GM12878 (cell line): Measurements from ENCODE around the gene VWA7. TPM values are rescaled to one million over a fixed set of nuclear protein-coding genes. Genes with fewer than 3 reads are reported as not detected.

ENCODE experiments used
- ATAC-seq: fragments of 200-7000 bp; cut with Tn5 transposase; 3 replicates; pipeline ENCODE4 v1.9.1; 2020; ENCODE audit warnings: mild to moderate bottlenecking, moderate library complexity
- BruUV-seq: library from RNA; stranded (reverse); fragments of 400-500 nt; replicated peaks from 2 replicates; lab custom pipeline; 2021; lab: Mats Ljungman, UMichigan
- CTCF ChIA-PET: fragments of 300-600 bp; sonication (Branson Sonifier 250); formaldehyde crosslinking; extraction: SDS; loops from one replicate; lab custom pipeline; 2021; ENCODE audit warnings: inconsistent platforms; lab: Yijun Ruan, JAX
- POLR2A ChIA-PET: fragments of 350-600 bp; formaldehyde crosslinking; extraction: SDS; loops from one replicate; lab custom pipeline; 2021; ENCODE audit warnings: inconsistent platforms; lab: Charles Lee
- RAD21 ChIA-PET: fragments of 300-600 bp; sonication (Branson Sonifier 250); formaldehyde crosslinking; loops from one replicate; lab custom pipeline; 2023; ENCODE audit warnings: antibody characterized with exemption; ENCODE audit not compliant: unreplicated experiment; lab: Charles Lee
- SMC1A ChIA-PET: fragments of 300-600 bp; sonication (Branson Sonifier 250); formaldehyde crosslinking; loops from one replicate; lab custom pipeline; 2023; ENCODE audit not compliant: unreplicated experiment, uncharacterized antibody; lab: Charles Lee
- DNase-seq: peaks from one replicate; pipeline ENCODE4 v3.0.0-alpha.2; 2011; ENCODE audit warnings: low read depth, low spot score
- FAIRE-seq: peaks from 3 replicates; lab custom pipeline; 2011; peaks lifted over from hg19 to GRCh38; lab: Jason Lieb, UNC
- H2AFZ ChIP-seq: 2 replicates; pipeline ENCODE4 v1.6.0; 2011; ENCODE audit warnings: low read depth, low read length, control low read depth; ENCODE audit not compliant: control insufficient read depth
- H3K27ac ChIP-seq: 2 replicates; pipeline ENCODE4 v1.5.1; 2011; ENCODE audit warnings: control low read depth; ENCODE audit not compliant: control insufficient read depth, insufficient read depth
- H3K27me3 ChIP-seq, 2 experiments: replicated peaks in 1 of 2; 2 replicates each; pipeline versions ENCODE4 v1.6.0 to v1.6.1; 2011; ENCODE audit warnings: low read length in 1 of 2; ENCODE audit not compliant: control insufficient read depth in 2 of 2, insufficient read depth in 2 of 2
- H3K36me3 ChIP-seq, 2 experiments: 2 replicates each; pipeline ENCODE4 v1.5.1; 2011; ENCODE audit warnings: low read length in 1 of 2; ENCODE audit not compliant: control insufficient read depth in 2 of 2, insufficient read depth in 2 of 2
- H3K4me1 ChIP-seq: 2 replicates; pipeline ENCODE4 v1.6.1; 2011; ENCODE audit warnings: mild to moderate bottlenecking, low read length, moderate library complexity, mixed read lengths; ENCODE audit not compliant: control insufficient read depth, insufficient read depth
- H3K4me2 ChIP-seq: 2 replicates; pipeline ENCODE4 v1.6.0; 2011; ENCODE audit warnings: control low read depth; ENCODE audit not compliant: control insufficient read depth, insufficient read depth
- H3K4me3 ChIP-seq: fragments of 200-600 bp; sonication (generic); 2 replicates; pipeline ENCODE4 v1.5.1; 2016
- H3K79me2 ChIP-seq: 2 replicates; pipeline ENCODE4 v1.6.0; 2011; ENCODE audit warnings: low read length; ENCODE audit not compliant: control insufficient read depth, insufficient read depth
- H3K9ac ChIP-seq: 2 replicates; pipeline ENCODE4 v1.8.0; 2011; ENCODE audit warnings: low read length, control low read depth, mixed read lengths; ENCODE audit not compliant: control insufficient read depth, insufficient read depth
- H3K9me3 ChIP-seq: replicated peaks from 3 replicates; pipeline ENCODE4 v1.5.1; 2011; ENCODE audit warnings: mild to moderate bottlenecking, low read length; ENCODE audit not compliant: control insufficient read depth, insufficient read depth
- H4K20me1 ChIP-seq: 2 replicates; pipeline ENCODE4 v1.6.0; 2011; ENCODE audit not compliant: control insufficient read depth, insufficient read depth
- BMI1 ChIP-seq: fragments of 450-650 bp; IDR thresholded peaks from 2 replicates; pipeline ENCODE4 v1.6.1; 2016; ENCODE audit warnings: mild to moderate bottlenecking, moderate library complexity, borderline replicate concordance
- CHD2 ChIP-seq: IDR thresholded peaks from 2 replicates; pipeline ENCODE4 v1.6.1; 2011; ENCODE audit warnings: low read depth, low read length, improper control_type of control experiment, borderline replicate concordance
- EGR1 ChIP-seq, 2 experiments: IDR thresholded peaks; 1 replicate in 1 of 2; 2 replicates in 1 of 2; pipeline ENCODE4 v1.6.1; 2011 to 2012; ENCODE audit warnings: low read depth in 2 of 2, low read length in 2 of 2, borderline replicate concordance in 1 of 2, mild to moderate bottlenecking in 1 of 2, moderate library complexity in 1 of 2
- IKZF2 ChIP-seq, 2 experiments: fragments of 450-650 bp; IDR thresholded peaks; 2 replicates each; pipeline ENCODE4 v1.6.1; 2017; ENCODE audit warnings: mild to moderate bottlenecking in 2 of 2, moderate library complexity in 2 of 2
- IRF3 ChIP-seq: fragments of 450-650 bp; IDR thresholded peaks from 2 replicates; pipeline ENCODE4 v1.6.1; 2014; ENCODE audit warnings: mild to moderate bottlenecking
- KDM1A ChIP-seq: fragments of 200-600 bp; sonication (generic); IDR thresholded peaks from 2 replicates; pipeline ENCODE4 v1.6.1; 2016; ENCODE audit warnings: borderline replicate concordance
- MAX ChIP-seq: IDR thresholded peaks from 2 replicates; pipeline ENCODE4 v1.6.1; 2012; ENCODE audit warnings: low read depth, low read length, improper control_type of control experiment
- MLLT1 ChIP-seq: fragments of 450-650 bp; IDR thresholded peaks from 2 replicates; pipeline ENCODE4 v1.6.1; 2016; ENCODE audit warnings: mild to moderate bottlenecking
- RB1 ChIP-seq: fragments of 450-650 bp; formaldehyde crosslinking; IDR thresholded peaks from 2 replicates; pipeline ENCODE4 v1.6.1; 2017; ENCODE audit warnings: mild to moderate bottlenecking, borderline replicate concordance
- SIN3A ChIP-seq: IDR thresholded peaks from 2 replicates; pipeline ENCODE4 v1.6.1; 2012; ENCODE audit warnings: low read depth, low read length, improper control_type of control experiment
- TCF7 ChIP-seq: IDR thresholded peaks from 2 replicates; pipeline ENCODE4 v1.6.1; 2014; ENCODE audit warnings: antibody characterized with exemption, borderline replicate concordance
- ZBTB4 ChIP-seq: fragments of 450-650 bp; formaldehyde crosslinking; IDR thresholded peaks from 2 replicates; pipeline ENCODE4 v1.4.0; 2022; ENCODE audit warnings: mild to moderate bottlenecking, moderate library complexity
- ZNF384 ChIP-seq: IDR thresholded peaks from 2 replicates; pipeline ENCODE4 v1.6.1; 2012; ENCODE audit warnings: low read depth, mild to moderate bottlenecking, low read length, improper control_type of control experiment, borderline replicate concordance
- WGBS: methylation state at CpG from one replicate; pipeline ENCODE4 v1.1.6; 2016; ENCODE audit warnings: low lambda C conversion rate; ENCODE audit not compliant: insufficient replicate concordance, insufficient coverage; ENCODE audit errors: missing lambda C conversion rate; 5-methylcytosine and 5-hydroxymethylcytosine counted together
- in situ Hi-C: fragments of 300-500 bp; cut with MboI; formaldehyde crosslinking; loops from 9 replicates; pipeline ENCODE4 v1.14.3; 2018; ENCODE audit warnings: mixed read lengths
- intact Hi-C: fragments of 100-400 bp; cut with micrococcal nuclease; formaldehyde crosslinking; loops from one replicate; pipeline ENCODE4 v1.14.2; 2022; ENCODE audit not compliant: unreplicated experiment
- polyA plus RNA-seq, 11 experiments: library from polyadenylated mRNA; depleted of rRNA in 4 of 11; unstranded in 6 of 11; stranded (reverse) in 5 of 11; fragments of >200 nt; fragmentation: Nextera tagmentation in 4 of 11; fragmentation: Illumina TruSeq in 1 of 11; extraction: Ambion mirVana in 4 of 11; extraction: Trizol in 1 of 11; gene quantifications; 1 replicate in 1 of 11; 2 replicates in 10 of 11; pipeline versions ENCODE4 v1.2.1 to v1.2.3, GENCODE V29; 2011 to 2016; ENCODE audit warnings: inconsistent platforms in 2 of 11, missing spikeins in 2 of 11, low read depth in 1 of 11
- total RNA-seq, 4 experiments: library from RNA; depleted of rRNA in 3 of 4; stranded (reverse); fragments of >200 nt in 3 of 4; fragmentation: Illumina TruSeq in 1 of 4; extraction: Trizol in 1 of 4; gene quantifications; 2 replicates each; pipeline versions ENCODE4 v1.2.1 to v1.2.3, GENCODE V29; 2013 to 2021

Gene VWA7
- total and polyA plus RNA-seq, 10 of the 15 experiments (the other 5 are each of a cell fraction or from before 2014, with no cell fraction given), result 0.11 to 3.1 (median 1.2) TPM; not detected in 1

- TF ChIP-seq MAX, result peak; percentile 93
- no peak for TF ChIP-seq CHD2
- no peak for TF ChIP-seq ZNF384
- TF ChIP-seq, all 136 proteins: peak for 55
These were observed 18.6 kb upstream of the VWA7 start, which contains the start of gene VARS1 (continued) for GRCh38 chr6:31795616-31796298.

GRCh38 chr6:31794866-31795615, 17.9 kb upstream of the VWA7 start:
- no TSS peak for BruUV-seq
- ChIA-PET RAD21 (interaction anchor here (1.0 to 2.6 kb wide), 11 partner anchors 11 to 68 kb away, joined by 3 to 19 read pairs (median 4); partner anchors contain the start of genes HSPA1A, HSPA1B, HSPA1L and LSM2), POLR2A (interaction anchor here (0.9 to 3.5 kb wide), 10 partner anchors 11 to 67 kb away, joined by 3 to 32 read pairs (median 7); partner anchors contain the start of genes HSPA1A, HSPA1B, HSPA1L and LSM2), SMC1A (interaction anchor here (0.6 to 2.2 kb wide), 9 partner anchors 12 to 69 kb away, joined by 3 to 10 read pairs (median 4); partner anchors contain the start of genes LSM2 and NEU1), CTCF (interaction anchor here (0.6 to 3.7 kb wide), 7 partner anchors 10 to 65 kb away, joined by 3 to 26 read pairs (median 5); partner anchors contain the start of genes LSM2 and VWA7)
- peaks cover 21% of the 10 kb centered on the region for H3K79me2 ChIP-seq
- peaks cover 7 to 11% of the 10 kb centered on the region in 2 experiments; a peak in 3 of 4 replicates for H3K36me3 ChIP-seq
- no peaks in the 10 kb centered on the region for H3K9me3 ChIP-seq
- H3K27ac ChIP-seq, result peak overlapping the region; percentile 95
- DNase-seq, result no peak
- under 1% methylated on average over 43 of the region's 44 CpGs for WGBS
- peak; percentile 27 for ATAC-seq
- peak overlapping the region; percentile 94 for H2AFZ ChIP-seq
- peak overlapping the region; percentile 81 for H3K4me3 ChIP-seq
- H3K4me1 ChIP-seq, result peaks cover 6% of the 10 kb centered on the region
- in situ Hi-C loops, result no loop called here
- no peaks in the 10 kb centered on the region for H3K27me3 ChIP-seq
- intact Hi-C loops, result loop anchor here (5.0 kb wide), 1 partner anchor 37 kb away; no protein-coding TSS in a partner anchor
- no peaks in the 10 kb centered on the region for H4K20me1 ChIP-seq
- peak overlapping the region; percentile 81 for H3K9ac ChIP-seq
- peak overlapping the region; percentile 47 for H3K4me2 ChIP-seq
- no peak for FAIRE-seq
- TF ChIP-seq KDM1A, result no peak
- no peak for TF ChIP-seq RB1
- peak; percentile 12; the same call in 1 of the 2 replicates for TF ChIP-seq MLLT1
- no peak for TF ChIP-seq BMI1
- TF ChIP-seq TCF7, result no peak
- 0 out of 4 replicates have a peak, but pooled peaks of 1 of the 2 experiments have one; percentile 20 for TF ChIP-seq IKZF2 (IDR thresholded peaks at IDR 0.05)
- no peak for TF ChIP-seq ZBTB4 (CRISPR knock-in tag)
- TF ChIP-seq EGR1 (IDR thresholded peaks at IDR 0.05; ENCODE audit: borderline replicate concordance in 1 of 2, low read depth in 2 of 2, low read length in 2 of 2), result peak in 1 of 2 experiments; percentile 50; a peak in 1 of 3 replicates
- 0 out of 2 replicates have a peak, but pooled peaks have one; percentile 4 for TF ChIP-seq SIN3A
- TF ChIP-seq IRF3, result no peak
